GM23248 (cell line): ENCODE measurements around the gene RRAS2.

Source experiments
- EZH2 ChIP-seq: fragments of 200-600 bp; sonication (generic); IDR thresholded peaks from 2 replicates; pipeline ENCODE4 v1.6.1; 2018; ENCODE audit warnings: antibody characterized with exemption, mild to moderate bottlenecking; ENCODE audit not compliant: insufficient read depth, poor library complexity, severe bottlenecking
- EZH2phosphoT487 ChIP-seq: fragments of 200-600 bp; sonication (generic); IDR thresholded peaks from 2 replicates; pipeline ENCODE4 v1.6.1; 2018; ENCODE audit warnings: antibody characterized with exemption, moderate library complexity, mild to moderate bottlenecking, low read depth; ENCODE audit not compliant: insufficient read depth

DNA sequence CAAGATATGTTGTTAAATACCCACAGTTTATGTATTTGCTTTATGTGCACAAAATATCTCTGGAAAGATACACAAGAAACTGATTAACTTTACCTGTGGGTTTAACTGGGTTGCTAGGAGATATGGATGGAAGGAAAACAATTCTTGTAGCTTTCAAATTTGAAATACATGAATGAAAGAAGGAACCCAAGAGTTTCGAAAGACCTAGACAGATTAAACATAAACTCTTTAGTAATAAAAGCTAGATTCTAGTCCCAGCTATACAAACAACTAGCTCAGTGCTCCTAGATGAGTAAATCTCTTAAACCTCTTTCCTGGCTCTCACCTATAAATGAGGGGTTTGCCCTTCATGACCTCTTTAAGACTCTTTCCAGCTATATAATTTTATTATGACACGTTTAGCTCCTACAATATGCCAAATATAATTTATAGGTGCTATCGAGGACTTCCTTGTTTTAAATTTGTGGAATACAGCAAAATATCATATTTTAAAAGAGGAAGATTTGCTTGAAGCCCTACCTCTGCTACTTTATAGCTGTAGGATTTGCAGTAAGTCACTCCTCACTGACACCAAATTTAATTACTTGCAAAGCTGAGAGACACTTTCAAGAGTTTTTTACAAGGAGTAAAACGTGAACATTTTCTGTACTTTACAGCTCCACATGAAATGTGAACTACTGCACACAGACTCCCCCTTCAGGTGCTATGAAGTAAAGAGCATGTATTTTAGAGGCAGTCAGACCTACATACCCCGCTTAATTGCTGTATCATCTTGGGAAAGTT lies 50.7 kb downstream of the RRAS2 start:
- TF ChIP-seq EZH2 (no peak), EZH2phosphoT487 (no peak)
